HepG2 (cell line): ENCODE measurements around the gene CMIP. TPM values are rescaled to one million over a fixed set of nuclear protein-coding genes. Genes with fewer than 3 reads are reported as not detected.
A peak's percentile ranks its signal among the peaks of the same experiment; 100 is the strongest.

Experiments
- ARHGAP35 ChIP-seq: sonication (generic); formaldehyde crosslinking; IDR thresholded peaks from 2 replicates; pipeline ENCODE4 v1.9.0; 2022; ENCODE audit warnings: mild to moderate bottlenecking, inconsistent platforms, moderate library complexity, missing genetic modification reagents, borderline replicate concordance
- CAMTA2 ChIP-seq: sonication (generic); formaldehyde crosslinking; IDR thresholded peaks from 2 replicates; pipeline ENCODE4 v1.4.0; 2020; ENCODE audit warnings: mild to moderate bottlenecking, missing genetic modification reagents, borderline replicate concordance
- CREB1 ChIP-seq, 2 experiments: fragments of 450-650 bp in 1 of 2; IDR thresholded peaks; 2 replicates each; pipeline ENCODE4 v1.6.1; 2016 to 2017; ENCODE audit warnings: control low read depth in 1 of 2, mild to moderate bottlenecking in 1 of 2, missing compliant biosample characterization in 1 of 2, missing genetic modification characterization in 1 of 2
- FOXC1 ChIP-seq: sonication (generic); formaldehyde crosslinking; IDR thresholded peaks from 2 replicates; pipeline ENCODE4 v1.8.0; 2022; ENCODE audit warnings: mild to moderate bottlenecking, missing genetic modification reagents, borderline replicate concordance
- GATAD1 ChIP-seq: IDR thresholded peaks from 2 replicates; pipeline ENCODE4 v1.6.1; 2016; ENCODE audit warnings: missing genetic modification reagents, missing compliant biosample characterization
- HNRNPH1 ChIP-seq: fragments of 200-400 bp; formaldehyde crosslinking; optimal IDR thresholded peaks from 2 replicates; pipeline ENCODE3; 2017; ENCODE audit warnings: mild to moderate bottlenecking, low read depth, low read length
- HOXA5 ChIP-seq: sonication (generic); formaldehyde crosslinking; IDR thresholded peaks from 2 replicates; pipeline ENCODE4 v1.4.0; 2020; ENCODE audit warnings: missing genetic modification reagents
- MAFK ChIP-seq, 2 experiments: IDR thresholded peaks in 1 of 2; conservative IDR thresholded peaks in 1 of 2; 2 replicates each; pipeline ENCODE4 v1.6.1; 2011; ENCODE audit warnings: improper control_type of control experiment in 2 of 2, low read length in 2 of 2
- MAX ChIP-seq: IDR thresholded peaks from 2 replicates; pipeline ENCODE4 v1.6.1; 2012; ENCODE audit warnings: inconsistent platforms
- MEIS1 ChIP-seq: sonication (generic); formaldehyde crosslinking; IDR thresholded peaks from 2 replicates; pipeline ENCODE4 v1.9.0; 2021; ENCODE audit warnings: mild to moderate bottlenecking, missing genetic modification reagents, moderate library complexity, borderline replicate concordance
- MTERF4 ChIP-seq: sonication (generic); formaldehyde crosslinking; IDR thresholded peaks from 2 replicates; pipeline ENCODE4 v1.8.0; 2023; ENCODE audit warnings: mild to moderate bottlenecking, missing genetic modification reagents
- POLR2A ChIP-seq, 2 experiments: IDR thresholded peaks; 2 replicates each; pipeline ENCODE4 v1.6.1; 2011; ENCODE audit warnings: low read depth in 2 of 2, low read length in 2 of 2, mild to moderate bottlenecking in 1 of 2, moderate library complexity in 1 of 2; ENCODE audit not compliant: insufficient read depth in 1 of 2
- REPIN1 ChIP-seq: sonication (generic); formaldehyde crosslinking; IDR thresholded peaks from 2 replicates; pipeline ENCODE4 v1.8.0; 2022; ENCODE audit warnings: missing genetic modification reagents, low read depth, mild to moderate bottlenecking, borderline replicate concordance
- RFXANK ChIP-seq: IDR thresholded peaks from 2 replicates; pipeline ENCODE4 v1.6.1; 2016
- SP2 ChIP-seq: sonication (generic); formaldehyde crosslinking; IDR thresholded peaks from 2 replicates; pipeline ENCODE4 v1.5.1; 2020; ENCODE audit warnings: mild to moderate bottlenecking, missing genetic modification reagents
- TEAD3 ChIP-seq: optimal IDR thresholded peaks from 2 replicates; pipeline ENCODE3; 2016; ENCODE audit warnings: borderline replicate concordance
- THAP11 ChIP-seq: IDR thresholded peaks from 2 replicates; pipeline ENCODE4 v1.6.1; 2016; ENCODE audit warnings: missing biosample characterization, missing genetic modification reagents
- ZNF101 ChIP-seq: sonication (generic); formaldehyde crosslinking; IDR thresholded peaks from 2 replicates; pipeline ENCODE4 v1.4.0; 2020; ENCODE audit warnings: mild to moderate bottlenecking, low read depth, missing genetic modification reagents, borderline replicate concordance
- ZNF558 ChIP-seq: sonication (generic); formaldehyde crosslinking; IDR thresholded peaks from 2 replicates; pipeline ENCODE4 v1.9.0; 2022; ENCODE audit warnings: mild to moderate bottlenecking, missing genetic modification reagents, borderline replicate concordance
- ZNF564 ChIP-seq: sonication (generic); formaldehyde crosslinking; IDR thresholded peaks from 2 replicates; pipeline ENCODE4 v1.8.1; 2023; ENCODE audit warnings: mild to moderate bottlenecking, missing genetic modification reagents
- ZNF577 ChIP-seq: sonication (generic); formaldehyde crosslinking; IDR thresholded peaks from 2 replicates; pipeline ENCODE4 v1.4.0; 2020; ENCODE audit warnings: mild to moderate bottlenecking, low read depth, missing genetic modification reagents, borderline replicate concordance
- ZUFSP ChIP-seq: sonication (generic); formaldehyde crosslinking; IDR thresholded peaks from 2 replicates; pipeline ENCODE4 v1.9.0; 2021; ENCODE audit warnings: missing genetic modification reagents, mild to moderate bottlenecking, borderline replicate concordance
- ZXDC ChIP-seq: sonication (generic); formaldehyde crosslinking; IDR thresholded peaks from 2 replicates; pipeline ENCODE4 v1.5.0; 2020; ENCODE audit warnings: mild to moderate bottlenecking, missing genetic modification reagents
- polyA plus RNA-seq, 8 experiments: library from polyadenylated mRNA; depleted of rRNA in 3 of 8; stranded (reverse) in 7 of 8; unstranded in 1 of 8; fragments of >200 nt; fragmentation: Illumina TruSeq in 4 of 8; extraction: Trizol in 4 of 8; gene quantifications; 2 replicates each; pipeline versions ENCODE4 v1.2.1 to v1.2.3, GENCODE V29; 2011 to 2016; ENCODE audit warnings: low read depth in 4 of 8, missing spikeins in 1 of 8, mixed read lengths in 1 of 8; ENCODE audit not compliant: insufficient read depth in 1 of 8
- total RNA-seq, 5 experiments: library from RNA; depleted of rRNA; stranded (reverse); fragments of >200 nt; fragmentation: Illumina TruSeq; extraction: Trizol; gene quantifications; 2 replicates each; pipeline ENCODE4 v1.2.3, GENCODE V29; 2016; ENCODE audit warnings: low read depth in 1 of 5

CMIP gene
- total and polyA plus RNA-seq, 2 of the 13 experiments (the other 11 are each of a cell fraction or from before 2014, with no cell fraction given), result 10.9 to 18.1 TPM

GRCh38 chr16:81445966-81446906 lies 1.6 kb downstream of the CMIP start (continued):
- TF ChIP-seq TEAD3 (CRISPR knock-in tag), result peak; percentile 80
- TF ChIP-seq THAP11 (CRISPR knock-in tag), result peak; percentile 44; the same call in 1 of the 2 replicates
- TF ChIP-seq ZNF564, result 0 out of 2 replicates have a peak, but pooled peaks have one; percentile 53
- no peak for TF ChIP-seq SP2 (CRISPR knock-in tag)
- no peak for TF ChIP-seq MAFK (conservative IDR thresholded peaks at IDR 0.05 in 1 of 2, IDR thresholded peaks at IDR 0.05 in 1 of 2; ENCODE audit: low read length in 2 of 2)
- peak; percentile 16; the same call in 1 of the 2 replicates for TF ChIP-seq HOXA5 (CRISPR knock-in tag)
- TF ChIP-seq ZUFSP (CRISPR knock-in tag), result no peak
- 0 out of 2 replicates have a peak, but pooled peaks have one; percentile 43 for TF ChIP-seq FOXC1
- TF ChIP-seq MEIS1 (CRISPR knock-in tag), result 0 out of 2 replicates have a peak, but pooled peaks have one; percentile 18
- TF ChIP-seq CREB1 (IDR thresholded peaks at IDR 0.05), result 0 out of 2 replicates have a peak, but pooled peaks have one; percentile 1
- TF ChIP-seq CREB1 (CRISPR knock-in tag; IDR thresholded peaks at IDR 0.05), result no peak
- 0 out of 2 replicates have a peak, but pooled peaks have one; percentile 33 for TF ChIP-seq REPIN1
- TF ChIP-seq MTERF4, result 0 out of 2 replicates have a peak, but pooled peaks have one; percentile 32
- TF ChIP-seq GATAD1 (CRISPR knock-in tag), result 0 out of 2 replicates have a peak, but pooled peaks have one; percentile 28
- no peak for TF ChIP-seq ZXDC (CRISPR knock-in tag)
- TF ChIP-seq ZNF558 (CRISPR knock-in tag), result 0 out of 2 replicates have a peak, but pooled peaks have one; percentile 35
- TF ChIP-seq ZNF577 (CRISPR knock-in tag), result no peak
- no peak for TF ChIP-seq HNRNPH1
- TF ChIP-seq MAX, result peak; percentile 43; the same call in 1 of the 2 replicates
- peak in 1 of 2 experiments; percentile 48; a peak in 1 of 4 replicates for TF ChIP-seq POLR2A (IDR thresholded peaks at IDR 0.05; ENCODE audit: insufficient read depth in 1 of 2, low read depth in 2 of 2, low read length in 2 of 2)
- TF ChIP-seq ARHGAP35 (CRISPR knock-in tag), result peak; percentile 44; the same call in 1 of the 2 replicates
- TF ChIP-seq ZNF101 (CRISPR knock-in tag), result no peak
- 0 out of 2 replicates have a peak, but pooled peaks have one; percentile 15 for TF ChIP-seq CAMTA2 (CRISPR knock-in tag)
- no peak for TF ChIP-seq RFXANK
